Uterus (tissue), 4 donors: ENCODE results near the gene USF1. TPM values are rescaled to one million over a fixed set of nuclear protein-coding genes. Genes with fewer than 3 reads are reported as not detected.
A peak's percentile ranks its signal among the peaks of the same experiment; 100 is the strongest.
"Not testable (repeated sequence)": the region's sequence is repeated elsewhere in the genome, so short reads cannot be mapped to it uniquely, and the experiment has no call there.

ENCODE experiments used
- DNase-seq, 2 donors: peaks; one replicate each; pipeline ENCODE4 v3.0.0-alpha.2; 2019 to 2020
- H3K27ac ChIP-seq, 2 donors: fragments of 200-600 bp; sonication (generic); 1 replicate in 1 of 2; 2 replicates in 1 of 2; pipeline ENCODE4 v1.5.1; 2016 to 2018
- H3K27me3 ChIP-seq, 2 donors: fragments of 200-600 bp; sonication (generic); one replicate each; pipeline ENCODE4 v1.5.1; 2018 to 2019; ENCODE audit warnings: control low read depth in 1 of 2
- H3K36me3 ChIP-seq, 2 donors: fragments of 200-600 bp; sonication (generic); one replicate each; pipeline ENCODE4 v1.5.1; 2019; ENCODE audit warnings: control low read depth in 1 of 2
- H3K4me1 ChIP-seq, 2 donors: fragments of 200-600 bp; sonication (generic); one replicate each; pipeline ENCODE4 v1.5.1; 2018 to 2019; ENCODE audit warnings: control low read depth in 1 of 2
- H3K4me3 ChIP-seq, 2 donors: fragments of 200-600 bp; sonication (generic); 1 replicate in 1 of 2; 2 replicates in 1 of 2; pipeline ENCODE4 v1.5.1; 2018 to 2019; ENCODE audit warnings: mild to moderate bottlenecking in 1 of 2
- H3K9me3 ChIP-seq, 2 donors: fragments of 200-600 bp; sonication (generic); one replicate each; pipeline ENCODE4 v1.5.1; 2019; ENCODE audit warnings: control low read depth in 1 of 2
- POLR2A ChIP-seq, 2 donors: fragments of 450-650 bp; IDR thresholded peaks; one replicate each; pipeline ENCODE4 v1.6.1; 2016; ENCODE audit warnings: antibody characterized with exemption in 2 of 2, mild to moderate bottlenecking in 1 of 2, moderate library complexity in 1 of 2
- intact Hi-C: fragments of 100-400 bp; cut with DNase I; formaldehyde crosslinking; loops from one replicate; pipeline ENCODE4 v1.15.1; 2023; ENCODE audit warnings: low total_unique reads
- total RNA-seq, 4 donors: library from RNA; depleted of rRNA in 3 of 4; stranded (reverse); fragments of >200 nt in 3 of 4; gene quantifications; one replicate each; pipeline versions ENCODE4 v1.1.0 to v1.2.4, GENCODE V29; 2014 to 2023
- TF ChIP-seq, protein P1 (sequence below), 4 experiments: fragments of 200-600 bp in 2 of 4; fragments of 450-650 bp in 2 of 4; sonication (generic) in 2 of 4; IDR thresholded peaks; one replicate each; pipeline ENCODE4 v1.5.1; 2016 to 2019; ENCODE audit warnings: antibody characterized with exemption in 4 of 4, mild to moderate bottlenecking in 2 of 4, moderate library complexity in 1 of 4
- donor health status: DM: yes; HTN: yes; CAD: no.

USF1 gene
- total RNA-seq, 4 donors from 2014 or later, result 20.7 to 71.8 (median 44.2) TPM

DNA sequence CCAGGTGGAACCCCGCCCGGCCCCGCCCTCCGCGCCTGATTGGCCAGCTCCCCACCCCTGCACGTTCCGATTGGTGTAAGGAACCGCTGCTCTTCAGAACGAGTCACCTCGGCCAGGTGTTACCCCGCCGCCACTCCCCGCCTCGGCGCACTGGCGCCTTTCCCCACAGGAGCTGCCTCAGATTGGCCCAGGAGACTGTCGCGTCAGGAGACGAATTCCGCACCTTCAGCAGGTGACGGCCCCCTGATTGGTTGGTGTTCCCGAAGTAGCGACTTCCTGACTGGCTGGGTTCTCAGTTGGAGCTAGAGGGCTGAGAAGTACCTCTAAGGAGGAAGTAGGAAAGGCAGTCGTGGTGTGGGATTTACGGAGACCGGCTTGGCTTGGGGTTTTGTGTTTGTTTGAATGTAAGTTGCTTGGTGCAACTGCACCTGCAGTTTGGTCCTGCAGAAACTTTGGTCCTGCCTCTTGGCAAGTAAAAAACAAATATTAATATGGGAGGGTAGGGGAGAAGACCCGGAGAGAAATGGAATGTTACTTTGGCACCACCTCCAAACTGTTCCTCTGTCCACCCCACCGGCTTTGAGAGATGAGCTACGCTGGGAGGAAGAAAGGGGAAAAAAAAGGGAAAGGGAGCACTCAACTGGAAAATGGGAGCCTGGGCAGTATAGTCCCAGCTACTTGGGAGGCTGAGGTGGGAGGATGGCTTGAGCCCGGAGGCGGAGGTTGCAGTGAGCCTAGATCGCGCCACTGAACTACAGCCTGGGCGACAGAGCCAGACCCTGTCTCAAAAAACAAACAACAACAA is 24.4 kb downstream of the USF1 start:
- peak; percentile 37 to 45 for DNase-seq
- TF ChIP-seq, protein P1, sequence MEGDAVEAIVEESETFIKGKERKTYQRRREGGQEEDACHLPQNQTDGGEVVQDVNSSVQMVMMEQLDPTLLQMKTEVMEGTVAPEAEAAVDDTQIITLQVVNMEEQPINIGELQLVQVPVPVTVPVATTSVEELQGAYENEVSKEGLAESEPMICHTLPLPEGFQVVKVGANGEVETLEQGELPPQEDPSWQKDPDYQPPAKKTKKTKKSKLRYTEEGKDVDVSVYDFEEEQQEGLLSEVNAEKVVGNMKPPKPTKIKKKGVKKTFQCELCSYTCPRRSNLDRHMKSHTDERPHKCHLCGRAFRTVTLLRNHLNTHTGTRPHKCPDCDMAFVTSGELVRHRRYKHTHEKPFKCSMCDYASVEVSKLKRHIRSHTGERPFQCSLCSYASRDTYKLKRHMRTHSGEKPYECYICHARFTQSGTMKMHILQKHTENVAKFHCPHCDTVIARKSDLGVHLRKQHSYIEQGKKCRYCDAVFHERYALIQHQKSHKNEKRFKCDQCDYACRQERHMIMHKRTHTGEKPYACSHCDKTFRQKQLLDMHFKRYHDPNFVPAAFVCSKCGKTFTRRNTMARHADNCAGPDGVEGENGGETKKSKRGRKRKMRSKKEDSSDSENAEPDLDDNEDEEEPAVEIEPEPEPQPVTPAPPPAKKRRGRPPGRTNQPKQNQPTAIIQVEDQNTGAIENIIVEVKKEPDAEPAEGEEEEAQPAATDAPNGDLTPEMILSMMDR (IDR thresholded peaks at IDR 0.05), result no peak
- no peak for TF ChIP-seq POLR2A (IDR thresholded peaks at IDR 0.05)
- H3K27ac ChIP-seq, result no peak overlapping the region

GRCh38 chr1:161020509-161021164 is 25.1 kb downstream of the USF1 start, which contains the start of gene F11R:
F11R (minus strand) TSS chr1:161021152; CDS start chr1:161021073, 79 bp downstream.
- Histone ChIP-seq H3K27ac (peak within 1 kb of the TSS; percentile 60 to 79), H3K4me1 (peaks cover 0 to 4% of the 10 kb centered on the region in 2 donors), H3K27me3 (peaks cover 0 to 5% of the 10 kb centered on the region in 2 donors), H3K36me3 (no peaks in the 10 kb centered on the region), H3K9me3 (no peaks in the 10 kb centered on the region), H3K4me3 (peak within 1 kb of the TSS; percentile 30 to 48)
- TF ChIP-seq, protein P1 (IDR thresholded peaks at IDR 0.05), result no peak
- TF ChIP-seq POLR2A (IDR thresholded peaks at IDR 0.05), result peak in 1 of 2 donors; percentile 38
- peak; percentile 20 to 24 for DNase-seq
- intact Hi-C loops, result no loop called here

More for the DNA sequence above, 24.4 kb downstream of the USF1 start:
- Histone ChIP-seq H3K4me3 (peak overlapping the region; percentile 30 to 48), H3K36me3 (no peaks in the 10 kb centered on the region), H3K9me3 (no peaks in the 10 kb centered on the region), H3K4me1 (peaks cover 0 to 4% of the 10 kb centered on the region in 2 donors), H3K27me3 (peaks cover 0 to 5% of the 10 kb centered on the region in 2 donors)
- intact Hi-C loops, result no loop called here

DNA sequence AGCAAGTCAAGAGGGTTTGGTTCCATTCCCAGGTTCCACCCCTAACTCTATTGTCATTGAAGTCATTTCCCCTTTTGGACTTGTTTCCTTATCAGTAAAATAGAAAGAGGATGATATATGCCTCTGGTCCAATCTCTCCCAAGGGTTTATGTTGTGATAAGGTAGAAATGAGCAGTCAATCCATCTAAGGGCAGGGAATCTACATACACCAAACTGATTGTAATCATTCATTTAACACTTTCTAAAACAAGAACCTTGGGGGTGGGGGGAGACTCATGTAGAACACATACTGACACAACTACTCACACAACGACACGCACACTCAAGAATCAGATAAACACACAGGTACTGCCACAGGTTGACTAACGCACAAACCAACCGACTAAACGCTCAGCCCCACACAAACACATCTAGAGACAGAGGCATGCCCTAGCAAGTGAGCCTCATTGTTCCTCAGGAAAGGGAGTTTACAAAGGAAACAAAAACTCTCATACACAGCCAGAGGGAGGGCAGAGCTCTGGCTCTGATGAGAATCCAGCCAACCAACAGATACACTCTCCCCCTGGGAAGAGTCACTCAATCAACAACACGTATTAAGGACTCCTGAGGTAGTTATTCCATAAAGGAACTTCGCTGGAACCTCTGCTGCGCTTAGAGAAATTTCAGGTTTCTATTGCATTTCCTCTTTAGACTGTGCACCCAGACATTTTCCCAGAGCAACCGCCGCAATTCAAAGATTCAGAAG is 25.9 kb downstream of the USF1 start:
- H3K36me3 ChIP-seq, result no peaks in the 10 kb centered on the region
- TF ChIP-seq, protein P1 (IDR thresholded peaks at IDR 0.05), result no peak
- TF ChIP-seq POLR2A (IDR thresholded peaks at IDR 0.05), result peak in 1 of 2 donors; percentile 47
- peaks cover 0 to 4% of the 10 kb centered on the region in 2 donors for H3K4me1 ChIP-seq
- H3K4me3 ChIP-seq, result peak overlapping the region; percentile 30 to 48
- no peaks in the 10 kb centered on the region for H3K9me3 ChIP-seq
- intact Hi-C loops, result no loop called here
- peaks cover 0 to 5% of the 10 kb centered on the region in 2 donors for H3K27me3 ChIP-seq
- no peak for DNase-seq
- H3K27ac ChIP-seq, result peak overlapping the region; percentile 60 to 79

DNA sequence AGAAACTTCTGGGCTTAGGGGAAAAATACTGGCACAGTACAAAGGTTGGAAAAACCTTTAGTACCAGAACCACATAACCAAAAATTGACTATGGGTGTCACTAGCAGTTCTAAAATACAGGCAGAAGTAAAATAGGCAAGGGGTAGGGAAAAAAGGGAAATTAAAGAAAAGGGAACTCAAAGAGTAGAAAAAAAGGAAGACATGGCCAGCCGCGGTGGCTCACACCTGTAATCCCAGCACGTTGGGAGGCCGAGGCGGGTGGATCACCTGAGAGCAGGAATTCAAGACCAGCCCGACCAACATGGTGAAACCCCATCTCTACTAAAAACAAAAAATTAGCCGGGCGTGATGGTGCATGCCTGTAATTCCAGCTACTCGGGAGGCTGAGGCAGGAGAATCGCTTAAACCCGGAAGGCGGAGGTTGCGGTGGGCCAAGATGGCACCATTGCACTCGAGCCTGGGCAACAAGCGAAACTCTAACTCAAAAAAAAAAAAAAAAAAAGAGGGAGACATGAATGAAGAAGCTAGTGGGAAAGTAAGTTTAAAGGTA is 26.6 kb downstream of the USF1 start:
- intact Hi-C loops, H3K36me3 ChIP-seq, H3K9me3 ChIP-seq, H3K4me3 ChIP-seq, H3K27me3 ChIP-seq, H3K4me1 ChIP-seq, DNase-seq: not testable (repeated sequence)
- H3K27ac ChIP-seq, result peak overlapping the region in 1 of 2 donors; percentile 79

GRCh38 chr1:161018631-161018930 is 27.2 kb downstream of the USF1 start:
- H3K27me3 ChIP-seq, result peaks cover 0 to 5% of the 10 kb centered on the region in 2 donors
- no peak overlapping the region for H3K27ac ChIP-seq
- no peak overlapping the region for H3K4me3 ChIP-seq
- no peak for TF ChIP-seq POLR2A (IDR thresholded peaks at IDR 0.05)
- TF ChIP-seq, protein P1 (IDR thresholded peaks at IDR 0.05), result no peak
- no peak for DNase-seq
- H3K4me1 ChIP-seq, result peaks cover 0 to 4% of the 10 kb centered on the region in 2 donors
- intact Hi-C loops, result no loop called here
- H3K36me3 ChIP-seq, result no peaks in the 10 kb centered on the region
- no peaks in the 10 kb centered on the region for H3K9me3 ChIP-seq
